SU-DHL-6 (cell line): Measurements from ENCODE around the gene BRICD5.

Experiments used
- H2AFZ ChIP-seq: fragments of 200-600 bp; sonication (generic); 2 replicates; pipeline ENCODE4 v1.6.1; 2014; ENCODE audit warnings: low read depth, mild to moderate bottlenecking, moderate library complexity, mixed read lengths, antibody characterized with exemption, low read length; ENCODE audit not compliant: severe bottlenecking
- H3F3A ChIP-seq: fragments of 200-600 bp; shearing (Covaris generic); 2 replicates; pipeline ENCODE4 v1.6.0; 2016; ENCODE audit warnings: antibody characterized with exemption, mild to moderate bottlenecking; ENCODE audit not compliant: insufficient read depth
- H3K27ac ChIP-seq: fragments of 200-600 bp; sonication (generic); 2 replicates; pipeline ENCODE4 v1.5.1; 2016; ENCODE audit warnings: low read depth, mild to moderate bottlenecking, low read length, moderate library complexity, mixed read lengths
- H3K27me3 ChIP-seq: fragments of 200-600 bp; sonication (generic), shearing (Covaris generic); 2 replicates; pipeline ENCODE4 v1.6.0; 2014; ENCODE audit warnings: mild to moderate bottlenecking, low read length
- H3K36me3 ChIP-seq: fragments of 200-600 bp; sonication (generic); 2 replicates; pipeline ENCODE4 v1.6.1; 2014; ENCODE audit warnings: mild to moderate bottlenecking, low read length, mixed read lengths
- H3K4me2 ChIP-seq: fragments of 300-600, 200-600 bp; shearing (Covaris generic), sonication (generic); 2 replicates; pipeline ENCODE4 v1.6.0; 2014; ENCODE audit warnings: low read length, low read depth, mild to moderate bottlenecking; ENCODE audit not compliant: poor library complexity, severe bottlenecking
- H3K4me3 ChIP-seq: fragments of 200-600 bp; sonication (generic); 2 replicates; pipeline ENCODE4 v1.5.1; 2014; ENCODE audit warnings: antibody characterized with exemption, low read length, mild to moderate bottlenecking, mixed read lengths; ENCODE audit not compliant: insufficient read depth, poor library complexity, severe bottlenecking
- H3K79me2 ChIP-seq: fragments of 200-600 bp; sonication (generic); 2 replicates; pipeline ENCODE4 v1.6.1; 2014; ENCODE audit warnings: mild to moderate bottlenecking, low read length, moderate library complexity; ENCODE audit not compliant: insufficient read depth
- H3K9ac ChIP-seq: fragments of 200-600 bp; sonication (generic); 2 replicates; pipeline ENCODE4 v1.7.0; 2014; ENCODE audit warnings: mild to moderate bottlenecking, low read length
- H3K9me2 ChIP-seq: fragments of 200-600 bp; sonication (generic); replicated peaks from 2 replicates; pipeline ENCODE4 v1.6.1; 2014; ENCODE audit warnings: low read length; ENCODE audit not compliant: insufficient read depth
- H3K9me3 ChIP-seq: fragments of 200-600 bp; sonication (generic); 2 replicates; pipeline ENCODE4 v1.6.1; 2014; ENCODE audit warnings: low read length, mixed read lengths; ENCODE audit not compliant: insufficient read depth
- H4K20me1 ChIP-seq: fragments of 200-600 bp; sonication (generic); 2 replicates; pipeline ENCODE4 v1.6.1; 2014; ENCODE audit warnings: low read depth, mild to moderate bottlenecking, antibody characterized with exemption, low read length, moderate library complexity, mixed read lengths
- CTCF ChIP-seq: fragments of 200-600 bp; sonication (generic); IDR thresholded peaks from one replicate; pipeline ENCODE4 v1.5.1; 2017; ENCODE audit warnings: antibody characterized with exemption, mild to moderate bottlenecking, low read length, moderate library complexity; ENCODE audit not compliant: insufficient read depth, poor library complexity, severe bottlenecking
- EZH2phosphoT487 ChIP-seq: fragments of 200-600 bp; sonication (generic), shearing (Covaris generic); conservative IDR thresholded peaks from 2 replicates; pipeline ENCODE4 v1.6.1; 2018; ENCODE audit warnings: mild to moderate bottlenecking, antibody characterized with exemption, low read length, moderate library complexity, mixed read lengths

BRICD5 gene

DNA sequence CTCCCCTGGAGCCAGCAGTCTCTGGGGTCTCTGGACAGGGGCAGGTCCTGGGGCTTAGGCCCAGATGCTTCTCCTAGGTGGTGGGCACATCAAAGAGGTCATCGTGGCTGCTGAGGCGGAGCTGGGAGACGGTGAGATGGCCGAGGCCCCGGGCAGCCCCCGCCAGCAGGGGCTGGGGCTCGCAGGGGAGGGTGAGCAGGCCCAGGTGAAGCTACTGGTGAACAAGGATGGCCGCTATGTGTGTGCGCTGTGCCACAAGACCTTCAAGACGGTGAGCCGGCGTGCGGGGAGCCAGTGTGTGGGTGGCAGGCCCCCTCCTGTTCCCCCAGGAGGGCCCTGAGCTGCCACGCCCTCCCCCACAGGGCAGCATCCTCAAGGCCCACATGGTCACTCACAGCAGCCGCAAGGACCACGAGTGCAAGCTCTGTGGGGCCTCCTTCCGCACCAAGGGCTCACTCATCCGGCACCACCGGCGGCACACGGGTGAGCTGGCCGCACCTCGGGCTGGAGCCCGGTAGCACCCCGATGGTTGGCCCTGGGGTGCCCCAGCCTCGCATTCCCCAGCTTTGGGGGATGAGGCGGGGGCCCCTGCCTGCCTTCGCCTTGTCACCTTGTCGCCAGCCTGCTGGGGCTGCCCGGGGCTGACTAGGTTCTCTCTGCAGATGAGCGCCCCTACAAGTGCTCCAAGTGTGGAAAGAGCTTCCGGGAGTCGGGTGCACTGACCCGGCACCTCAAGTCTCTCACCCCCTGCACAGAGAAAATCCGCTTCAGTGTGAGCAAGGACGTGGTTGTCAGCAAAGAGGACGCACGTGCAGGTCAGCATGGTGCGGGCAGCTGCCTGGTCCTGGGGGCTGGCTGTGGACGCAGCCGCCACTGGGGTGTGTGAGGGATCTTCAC, 21.7 kb upstream of the BRICD5 start:
- H3K4me3 ChIP-seq: no peak overlapping the region
- H3K36me3 ChIP-seq: no peaks in the 10 kb centered on the region
- no peaks in the 10 kb centered on the region for H3K9me2 ChIP-seq
- no peak overlapping the region for H2AFZ ChIP-seq
- H3K79me2 ChIP-seq: peaks cover 9% of the 10 kb centered on the region; the same call in 1 of the 2 replicates
- H3F3A ChIP-seq: no peaks in the 10 kb centered on the region
- no peak overlapping the region for H3K9ac ChIP-seq
- H3K27ac ChIP-seq: no peak overlapping the region
- H4K20me1 ChIP-seq: no peaks in the 10 kb centered on the region
- TF ChIP-seq EZH2phosphoT487 (no peak), CTCF (no peak)
- no peaks in the 10 kb centered on the region for H3K9me3 ChIP-seq
- H3K27me3 ChIP-seq: no peaks in the 10 kb centered on the region
- H3K4me2 ChIP-seq: no peak overlapping the region

DNA sequence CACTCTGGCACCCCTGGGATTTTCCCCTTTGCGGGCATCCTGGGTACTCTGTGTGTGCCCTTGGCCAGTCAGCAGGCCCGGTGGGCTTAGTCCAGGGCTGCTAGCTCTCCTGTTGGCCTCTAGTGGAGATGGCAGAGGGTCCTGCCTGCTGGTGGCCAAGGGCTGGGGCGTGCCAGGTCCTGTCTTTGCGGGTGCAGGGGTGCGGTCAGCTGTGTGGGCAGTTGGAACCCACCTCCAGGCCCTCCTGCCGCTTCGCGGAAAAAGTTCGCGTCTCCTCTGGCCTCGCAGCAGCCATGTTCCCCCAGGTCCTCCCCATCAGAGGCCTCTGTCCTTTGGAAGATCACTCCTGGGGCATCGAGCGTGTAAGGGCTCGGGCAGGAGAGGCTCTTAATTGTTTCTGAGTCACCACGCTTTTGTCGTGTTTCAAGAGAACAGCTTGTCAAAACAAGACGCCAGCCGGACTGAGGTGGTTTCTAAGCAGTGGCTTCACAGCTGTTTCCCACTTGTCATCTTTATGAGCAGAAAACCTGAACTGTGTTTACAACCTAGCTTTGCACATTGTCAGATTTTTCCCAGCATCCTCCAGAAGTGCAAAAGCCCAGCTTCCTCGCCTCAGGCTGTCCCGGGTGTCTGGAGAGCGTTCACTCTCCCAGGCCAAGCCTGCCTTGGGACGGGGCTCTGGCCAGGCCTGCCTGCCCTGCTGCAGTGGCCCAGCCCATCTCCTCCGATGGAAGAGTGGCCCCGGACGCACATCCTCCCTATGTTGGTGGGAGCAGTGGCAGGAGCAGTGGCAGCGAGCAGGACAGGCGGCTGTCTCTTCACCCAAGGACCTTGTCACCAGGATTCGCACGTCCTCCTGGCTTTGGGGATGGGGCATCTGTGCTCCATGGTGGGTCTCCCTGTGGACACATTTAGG, 20.6 kb upstream of the BRICD5 start:
- Histone ChIP-seq H3K9ac (no peak overlapping the region), H3K9me2 (no peaks in the 10 kb centered on the region), H2AFZ (no peak overlapping the region), H3K36me3 (no peaks in the 10 kb centered on the region), H3K4me2 (no peak overlapping the region), H3K27ac (no peak overlapping the region), H3F3A (no peaks in the 10 kb centered on the region), H3K4me3 (no peak overlapping the region), H3K79me2 (peaks cover 18% of the 10 kb centered on the region), H3K9me3 (no peaks in the 10 kb centered on the region), H4K20me1 (no peaks in the 10 kb centered on the region), H3K27me3 (no peaks in the 10 kb centered on the region)
- no peak for TF ChIP-seq EZH2phosphoT487
- TF ChIP-seq CTCF: no peak

DNA sequence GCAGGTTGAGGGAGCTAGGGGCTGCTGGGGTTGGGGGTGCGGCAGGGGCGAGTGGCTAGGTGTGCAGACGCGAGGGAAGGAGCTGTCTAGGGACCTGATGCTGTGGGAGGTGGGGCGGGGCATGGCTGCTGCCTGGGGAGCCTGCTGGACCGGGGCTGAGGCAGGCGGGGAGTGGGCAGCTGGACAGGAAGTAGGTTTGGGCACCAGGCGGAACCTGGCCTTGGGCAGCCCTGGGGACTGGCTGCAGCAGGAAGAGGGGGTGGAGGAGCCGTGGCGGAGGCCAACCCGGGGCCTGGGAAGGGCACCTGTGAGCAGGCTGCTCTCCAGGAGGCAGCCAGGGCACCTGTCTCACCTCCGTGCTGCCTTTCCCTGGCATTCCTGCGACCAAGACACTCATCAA, 19.7 kb upstream of the BRICD5 start:
- no peak overlapping the region for H3K9ac ChIP-seq
- TF ChIP-seq CTCF: no peak
- no peak for TF ChIP-seq EZH2phosphoT487
- H3K4me3 ChIP-seq: no peak overlapping the region
- no peak overlapping the region for H3K4me2 ChIP-seq
- peaks cover 27% of the 10 kb centered on the region for H3K79me2 ChIP-seq
- H3K9me2 ChIP-seq: no peaks in the 10 kb centered on the region
- H3K27me3 ChIP-seq: no peaks in the 10 kb centered on the region
- no peaks in the 10 kb centered on the region for H3K9me3 ChIP-seq
- no peaks in the 10 kb centered on the region for H3K36me3 ChIP-seq
- no peaks in the 10 kb centered on the region for H4K20me1 ChIP-seq
- no peaks in the 10 kb centered on the region for H3F3A ChIP-seq
- H3K27ac ChIP-seq: no peak overlapping the region
- H2AFZ ChIP-seq: no peak overlapping the region
